Adrenal gland (tissue), 5 donors: ENCODE measurements around the gene SRSF9.

ENCODE experiments used
- POLR2A ChIP-seq, 2 donors: fragments of 450-650 bp; IDR thresholded peaks; one replicate each; pipeline ENCODE4 v1.6.1; 2017; ENCODE audit warnings: antibody characterized with exemption in 2 of 2, mild to moderate bottlenecking in 2 of 2, moderate library complexity in 1 of 2
- TF ChIP-seq, protein P1 (sequence below), 6 experiments: fragments of 450-650 bp in 4 of 6; fragments of 200-600 bp in 2 of 6; sonication (generic) in 1 of 6; IDR thresholded peaks; 1 replicate in 5 of 6; 2 replicates in 1 of 6; pipeline versions ENCODE4 v1.5.1 to v1.8.0; 2016 to 2021; ENCODE audit warnings: antibody characterized with exemption in 6 of 6, mild to moderate bottlenecking in 2 of 6, moderate library complexity in 1 of 6
- donor health status: DM: no; HTN: no; CAD: no.

DNA sequence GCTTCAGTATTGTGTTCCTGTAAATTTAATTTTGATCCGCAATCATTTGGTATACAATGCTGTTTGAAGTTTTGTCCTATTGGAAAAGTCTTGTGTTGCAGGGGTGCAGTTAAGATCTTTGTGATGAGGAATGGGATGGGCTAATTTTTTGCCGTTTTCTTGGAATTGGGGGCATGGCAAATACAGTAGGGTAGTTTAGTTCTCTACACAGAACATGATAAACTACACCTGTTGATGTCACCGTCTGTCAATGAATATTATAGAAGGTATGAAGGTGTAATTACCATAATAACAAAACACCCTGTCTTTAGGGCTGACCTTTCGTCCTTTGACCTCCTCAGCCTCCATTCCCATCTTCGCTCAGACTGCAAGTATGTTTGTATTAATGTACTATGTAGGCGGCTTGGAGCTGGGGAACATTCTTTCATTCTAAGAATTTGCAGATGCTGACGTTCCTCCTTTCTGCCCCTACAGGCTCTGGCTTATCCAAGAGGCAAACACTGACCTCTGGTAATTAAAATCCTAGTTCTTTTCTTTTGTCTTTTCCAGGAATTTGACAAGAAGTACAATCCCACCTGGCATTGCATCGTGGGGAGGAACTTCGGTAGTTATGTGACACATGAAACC, 28.1 kb upstream of the SRSF9 start:
- TF ChIP-seq, protein P1, sequence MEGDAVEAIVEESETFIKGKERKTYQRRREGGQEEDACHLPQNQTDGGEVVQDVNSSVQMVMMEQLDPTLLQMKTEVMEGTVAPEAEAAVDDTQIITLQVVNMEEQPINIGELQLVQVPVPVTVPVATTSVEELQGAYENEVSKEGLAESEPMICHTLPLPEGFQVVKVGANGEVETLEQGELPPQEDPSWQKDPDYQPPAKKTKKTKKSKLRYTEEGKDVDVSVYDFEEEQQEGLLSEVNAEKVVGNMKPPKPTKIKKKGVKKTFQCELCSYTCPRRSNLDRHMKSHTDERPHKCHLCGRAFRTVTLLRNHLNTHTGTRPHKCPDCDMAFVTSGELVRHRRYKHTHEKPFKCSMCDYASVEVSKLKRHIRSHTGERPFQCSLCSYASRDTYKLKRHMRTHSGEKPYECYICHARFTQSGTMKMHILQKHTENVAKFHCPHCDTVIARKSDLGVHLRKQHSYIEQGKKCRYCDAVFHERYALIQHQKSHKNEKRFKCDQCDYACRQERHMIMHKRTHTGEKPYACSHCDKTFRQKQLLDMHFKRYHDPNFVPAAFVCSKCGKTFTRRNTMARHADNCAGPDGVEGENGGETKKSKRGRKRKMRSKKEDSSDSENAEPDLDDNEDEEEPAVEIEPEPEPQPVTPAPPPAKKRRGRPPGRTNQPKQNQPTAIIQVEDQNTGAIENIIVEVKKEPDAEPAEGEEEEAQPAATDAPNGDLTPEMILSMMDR (IDR thresholded peaks at IDR 0.05) = no peak
- no peak for TF ChIP-seq POLR2A (IDR thresholded peaks at IDR 0.05)
